Fibroblast of gingiva (primary cell): ENCODE data around the gene TMEM179.

Source experiments
- DNase-seq: peaks from one replicate; pipeline ENCODE4 v3.0.0-alpha.2; 2011; ENCODE audit warnings: low read depth

Gene TMEM179

GRCh38 chr14:104567957-104568225 is 36.7 kb downstream of the TMEM179 start:
- DNase-seq: no peak

DNA sequence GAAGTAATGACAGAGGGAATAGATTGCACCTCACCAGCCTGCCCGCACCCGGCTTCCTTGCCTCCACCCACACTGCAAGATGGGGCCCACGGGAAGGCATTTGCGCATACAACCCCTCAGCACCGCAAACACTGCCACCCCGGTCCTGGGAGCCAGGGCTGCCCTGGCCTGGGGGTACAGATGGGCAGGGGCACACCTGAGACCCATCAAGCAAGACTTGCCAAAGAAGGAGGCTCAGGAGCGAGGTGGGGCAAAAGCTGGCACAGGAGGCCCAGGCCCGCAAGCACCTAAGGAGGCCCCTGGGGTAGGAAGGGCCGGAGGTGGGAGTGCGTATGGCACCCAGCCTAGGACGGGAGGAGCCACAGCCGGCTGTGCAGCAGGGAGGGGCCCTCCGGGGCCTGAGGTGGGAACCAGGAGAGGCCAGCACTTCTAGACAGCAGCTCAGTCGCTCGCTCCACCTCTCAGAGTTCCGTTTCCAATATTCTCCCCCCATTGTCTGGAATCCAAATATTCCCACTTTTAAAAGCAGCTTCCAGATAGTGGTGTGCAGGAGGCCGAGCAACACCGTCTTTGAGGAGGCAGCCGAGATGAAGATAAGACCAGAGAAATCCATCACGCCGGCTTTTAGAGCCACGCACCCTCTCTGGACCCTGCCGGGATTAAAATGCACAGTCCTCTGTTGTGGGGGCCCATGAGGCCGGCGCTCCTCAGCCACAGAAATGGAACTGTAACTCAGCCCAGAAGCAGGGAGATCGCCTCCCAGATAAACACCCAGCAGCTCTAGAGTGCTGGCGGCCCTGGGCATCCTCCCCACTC is 37.2 kb downstream of the TMEM179 start:
- DNase-seq: no peak

GRCh38 chr14:104564744-104565679 is 39.6 kb downstream of the TMEM179 start:
- DNase-seq: no peak

DNA sequence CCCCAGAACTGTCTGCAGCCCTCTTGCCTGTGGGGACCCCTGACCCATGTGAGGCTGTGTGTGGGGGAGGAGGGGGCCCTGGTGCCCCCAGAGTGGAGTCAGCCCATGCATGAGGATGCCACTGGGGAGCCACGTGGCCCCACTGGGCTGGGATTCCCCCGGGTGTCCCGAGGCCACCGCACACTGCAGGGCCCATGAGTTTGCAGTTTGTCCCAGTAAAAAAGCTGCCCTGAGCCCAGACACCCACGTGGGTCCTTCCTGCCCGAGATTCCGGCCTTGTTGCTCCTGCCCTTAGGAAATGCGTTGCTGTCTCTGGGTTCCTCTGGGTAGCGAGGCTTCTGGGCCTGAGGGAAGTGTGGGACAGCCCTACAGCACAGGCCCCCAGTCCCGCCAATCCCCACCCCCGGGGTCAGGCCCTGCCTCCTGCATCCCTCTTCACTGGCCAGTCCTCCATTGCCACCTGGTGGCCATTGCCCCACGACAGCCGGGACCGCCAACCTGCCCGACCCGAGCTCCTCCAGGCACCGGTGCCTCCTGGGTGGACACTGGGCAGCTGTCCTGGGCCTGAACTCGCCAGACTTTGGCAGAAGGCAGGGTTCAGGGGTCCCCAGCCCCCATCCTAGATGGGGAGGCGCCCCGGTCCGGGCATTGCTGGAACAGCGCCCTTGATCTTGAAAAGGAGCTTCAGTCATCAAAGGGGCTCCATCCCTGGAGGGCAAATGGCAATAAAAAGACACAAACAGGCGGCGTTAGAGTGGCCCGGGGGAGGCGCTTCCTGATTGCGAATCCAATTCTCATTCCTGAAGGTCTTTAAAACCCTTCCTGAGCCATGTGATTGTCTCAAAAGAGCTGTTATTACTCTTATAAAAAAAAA is 40.6 kb downstream of the TMEM179 start:
- DNase-seq: peak; percentile 23

DNA sequence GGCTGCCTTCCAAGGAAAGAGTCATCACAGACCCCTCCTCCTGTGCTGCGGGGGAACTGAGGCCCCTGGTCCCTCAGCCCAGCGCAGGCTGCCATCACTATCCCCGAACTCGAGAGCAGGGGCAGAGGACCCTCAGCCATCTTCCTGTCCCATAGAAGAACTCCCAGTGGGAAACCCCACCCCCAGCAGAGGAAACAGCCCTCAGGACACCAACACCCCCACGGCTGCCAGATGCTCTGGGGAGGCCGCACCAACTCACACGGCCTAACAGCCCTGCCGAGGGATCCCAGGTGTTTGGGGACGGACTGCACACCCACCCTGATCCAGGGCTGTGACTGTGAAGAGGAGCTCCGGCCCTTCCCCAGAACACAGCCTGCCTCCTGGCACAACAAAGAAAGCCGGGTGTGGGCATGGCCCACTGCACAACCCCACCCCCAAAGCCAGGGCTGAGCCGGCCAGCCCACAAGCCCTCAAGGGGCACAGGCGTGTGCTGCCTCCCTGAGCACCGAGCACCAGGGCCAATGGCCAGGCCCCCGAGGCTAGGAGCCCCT is 41.3 kb downstream of the TMEM179 start:
- no peak for DNase-seq

- DNase-seq: no peak
Measured at GRCh38 chr14:104562606-104563005, 42.0 kb downstream of the TMEM179 start.

DNA sequence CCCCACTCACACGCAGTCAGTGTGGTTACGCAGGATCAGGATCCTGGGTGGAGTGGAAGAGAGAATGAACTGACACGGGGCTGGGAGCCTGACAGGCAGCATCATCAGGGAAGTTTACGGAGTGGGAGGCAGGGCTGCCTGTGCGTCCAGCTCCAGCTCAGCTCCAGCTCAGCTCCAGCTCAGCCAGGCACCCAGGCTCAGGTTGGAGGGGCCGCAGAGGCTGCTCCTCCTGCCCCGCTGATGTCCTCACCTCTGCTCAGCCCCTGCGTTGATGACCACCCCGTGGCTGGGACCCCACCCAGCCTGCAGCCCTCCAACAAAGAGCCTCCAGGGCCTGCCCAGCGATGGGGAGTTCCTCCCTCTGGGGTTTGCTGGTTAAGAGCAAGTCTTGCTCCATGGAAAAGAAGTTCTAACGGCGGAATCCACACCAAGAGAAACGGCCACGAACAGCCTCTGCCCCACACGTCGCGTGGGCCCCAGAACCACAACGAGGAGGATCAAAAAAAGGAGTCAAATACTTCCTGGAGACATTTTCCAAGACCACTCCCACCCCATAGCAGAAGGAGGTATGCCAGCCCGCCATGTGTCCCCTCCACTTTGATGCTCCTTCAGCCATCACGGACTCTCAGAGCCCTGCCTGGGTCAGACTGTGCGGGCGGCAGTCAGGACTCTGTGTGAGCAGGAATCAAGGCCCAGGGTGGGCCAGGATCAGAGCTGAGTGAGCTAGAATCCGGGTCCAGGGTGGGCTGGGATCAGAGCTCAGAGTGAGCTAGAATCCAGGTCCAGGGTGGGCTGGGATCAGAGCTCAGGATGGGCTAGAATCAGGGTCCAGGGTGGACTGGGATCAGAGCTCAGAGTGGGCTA is 42.7 kb downstream of the TMEM179 start:
- no peak for DNase-seq

DNA sequence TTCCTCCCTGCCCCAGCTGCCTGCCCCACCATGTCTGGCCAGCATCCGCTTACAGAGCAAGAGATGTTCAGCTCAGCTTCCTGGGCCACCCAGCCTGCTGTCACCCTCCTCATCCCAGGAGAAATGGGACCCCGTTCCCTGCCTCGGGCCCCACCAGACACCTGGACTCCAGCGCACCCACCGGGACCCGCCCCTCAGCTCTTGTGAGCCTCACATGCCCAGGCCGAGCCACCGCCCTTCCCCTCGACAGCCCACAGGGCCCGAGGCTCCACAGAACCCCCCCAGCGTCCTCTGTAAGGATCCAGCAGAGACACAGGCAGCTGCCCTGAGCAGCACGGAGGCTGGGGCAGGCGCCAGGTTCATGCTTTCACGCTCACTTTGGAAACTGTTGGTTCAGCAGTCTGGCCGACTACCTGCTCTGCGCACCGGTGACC is 43.4 kb downstream of the TMEM179 start:
- DNase-seq: no peak

DNA sequence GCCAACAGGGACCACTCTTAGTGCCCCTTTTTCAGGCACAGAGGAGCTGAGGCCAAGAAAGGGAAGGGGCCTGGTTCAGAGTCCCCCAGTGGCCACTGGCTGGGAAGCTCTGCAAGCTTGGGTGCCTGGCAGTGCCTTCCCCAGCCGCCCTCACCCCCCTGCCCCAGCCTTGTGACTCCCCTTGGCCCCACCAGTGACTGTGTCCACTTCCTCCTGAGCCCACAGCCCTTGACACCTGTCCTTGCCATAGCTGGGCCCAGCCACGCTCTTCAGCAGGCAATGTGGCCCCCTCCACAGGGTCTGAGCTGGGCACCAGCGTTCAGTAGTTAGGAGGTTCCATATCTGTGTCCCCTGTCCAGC is 44.0 kb downstream of the TMEM179 start:
- no peak for DNase-seq

DNA sequence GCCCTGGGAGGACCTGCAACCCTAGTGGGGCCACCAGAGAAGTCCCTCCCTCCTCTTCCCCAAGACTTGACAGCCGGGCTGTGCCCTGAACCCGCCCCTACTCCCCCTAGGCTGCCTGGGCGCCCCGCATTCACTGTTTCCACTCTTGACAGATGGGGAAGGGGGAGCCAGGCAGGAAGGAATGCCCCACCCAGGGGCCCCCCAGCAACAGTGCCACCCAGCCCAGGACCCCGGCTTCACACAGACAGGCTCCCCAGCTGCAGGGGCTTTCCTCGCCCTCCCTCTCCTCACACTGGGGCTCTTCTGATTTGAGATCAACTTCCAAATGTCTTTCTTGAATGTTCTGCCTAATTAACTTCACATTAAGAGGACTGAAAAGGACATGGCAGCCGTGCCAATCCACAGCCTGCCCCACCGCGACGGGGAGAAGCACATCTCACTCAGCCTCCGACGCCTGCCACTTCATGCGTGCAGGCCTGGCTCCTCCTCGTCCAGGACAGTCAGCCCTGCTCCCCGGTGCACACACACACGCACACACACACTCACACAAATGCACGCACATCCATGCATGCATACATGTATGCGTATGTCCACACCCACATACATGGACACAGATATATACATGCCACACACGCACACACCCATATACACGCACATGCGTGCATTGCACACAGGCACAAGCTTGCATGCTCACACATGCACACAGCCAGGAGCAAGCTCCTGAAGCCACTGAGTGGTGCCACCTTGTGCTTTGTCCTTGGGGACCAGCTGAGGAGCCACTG is 44.6 kb downstream of the TMEM179 start:
- no peak for DNase-seq

DNA sequence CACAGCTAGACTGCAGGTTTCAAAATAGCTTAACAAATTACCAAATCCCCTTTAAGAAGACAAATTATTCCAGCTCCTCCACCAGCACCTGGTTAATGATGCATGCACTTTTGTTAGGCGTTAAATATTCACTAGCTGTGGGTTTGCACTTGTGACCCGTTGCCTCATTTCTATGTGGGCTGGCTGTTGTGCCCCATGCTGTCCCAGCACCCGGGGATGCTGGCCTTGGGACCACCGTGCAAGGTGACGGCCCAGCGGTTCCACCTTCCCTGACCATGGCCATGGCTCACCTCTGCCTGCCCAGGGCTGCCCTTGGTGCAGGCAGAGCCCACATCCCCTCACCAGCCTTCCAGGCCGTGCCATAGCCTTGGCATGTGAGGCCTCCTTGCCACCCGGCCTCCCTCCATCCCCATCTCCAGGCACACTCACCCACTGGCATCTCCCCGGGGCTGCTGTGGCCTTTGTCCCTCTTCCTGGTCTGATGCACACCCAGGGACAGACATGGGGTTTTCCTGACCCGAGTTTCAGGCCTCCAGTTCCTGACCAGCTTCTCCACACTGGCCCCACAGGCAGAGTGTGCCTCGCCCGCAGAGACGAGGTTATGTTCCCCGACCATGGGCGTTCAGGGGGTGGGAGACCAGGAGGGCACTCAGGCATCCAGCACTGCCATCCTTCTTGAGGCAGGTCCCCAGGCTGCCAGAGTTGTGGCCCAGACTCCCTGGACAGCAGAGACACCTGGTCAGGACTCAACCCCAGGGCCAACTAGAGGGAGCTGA is 45.4 kb downstream of the TMEM179 start:
- no peak for DNase-seq

- no peak for DNase-seq
Measured at GRCh38 chr14:104558231-104559027, 46.1 kb downstream of the TMEM179 start.

GRCh38 chr14:104557766-104558165 is 46.8 kb downstream of the TMEM179 start:
- no peak for DNase-seq

DNA sequence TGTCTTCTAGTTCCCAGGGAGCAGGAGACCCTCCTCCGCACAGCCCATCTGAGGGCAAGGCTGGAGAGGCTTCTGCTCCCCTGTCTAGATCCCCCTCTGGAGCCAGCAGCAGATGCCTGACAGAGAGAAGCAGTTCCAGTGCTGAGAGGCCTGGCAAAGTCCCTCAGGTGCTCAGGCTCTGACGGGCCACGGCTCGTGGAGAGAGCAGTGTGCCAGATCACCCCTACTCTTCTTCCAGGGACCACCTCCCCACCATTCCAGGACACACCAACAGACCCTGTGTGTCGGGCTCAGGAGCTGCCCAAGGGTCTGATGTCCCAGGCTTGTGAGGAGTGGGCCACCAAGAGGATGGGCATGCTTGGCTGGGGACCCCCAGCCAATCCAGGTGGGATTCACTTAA is 47.5 kb downstream of the TMEM179 start:
- no peak for DNase-seq

DNA sequence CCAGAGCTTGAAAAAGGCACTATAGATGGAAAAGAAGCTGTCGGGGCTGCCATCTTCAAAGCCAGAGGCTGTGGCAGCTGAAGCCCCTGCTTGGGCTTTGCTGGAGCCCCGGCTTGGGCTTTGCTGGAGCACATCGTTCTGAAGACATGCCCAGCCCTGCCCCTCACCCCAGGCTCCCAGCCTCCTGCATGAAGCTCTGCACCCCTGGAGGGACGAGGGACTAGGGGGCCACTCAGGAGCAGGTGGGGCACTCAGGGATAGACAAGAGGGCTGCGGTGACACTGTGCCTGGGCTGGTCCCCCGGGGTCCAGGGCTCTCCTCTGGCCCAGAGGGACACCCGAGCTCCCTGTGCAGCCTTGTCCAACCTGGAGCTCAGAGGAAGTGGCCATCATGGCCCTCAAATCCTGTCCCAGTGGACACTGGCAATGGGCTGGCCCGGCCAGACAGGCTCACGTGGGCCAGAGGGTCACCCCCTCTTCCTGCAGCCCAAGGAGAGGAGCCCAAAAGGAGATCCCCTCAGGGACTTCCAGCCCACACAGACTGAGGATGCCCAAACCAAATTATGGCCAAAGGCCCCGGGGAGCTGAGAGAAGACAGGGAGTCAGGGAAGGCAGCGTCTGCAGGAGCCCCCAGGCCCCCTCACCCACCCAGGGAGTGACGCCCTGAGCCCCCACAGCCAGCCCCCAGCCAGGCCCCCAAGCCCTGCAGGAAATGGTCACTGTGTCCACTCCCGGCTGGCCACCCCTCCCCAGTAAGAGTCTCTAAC is 48.1 kb downstream of the TMEM179 start:
- DNase-seq: no peak

- DNase-seq: no peak
Measured at GRCh38 chr14:104555430-104556255, 48.9 kb downstream of the TMEM179 start.
